HCT116 (cell line): ENCODE measurements around the gene GGT5. TPM values are rescaled to one million over a fixed set of nuclear protein-coding genes. Genes with fewer than 3 reads are reported as not detected.

ENCODE experiments used
- ATAC-seq: fragments of 200-7000 bp; cut with Tn5 transposase; 2 replicates; pipeline ENCODE4 v1.9.1; 2020; ENCODE audit warnings: mild to moderate bottlenecking, moderate library complexity
- BruUV-seq: library from RNA; stranded (reverse); fragments of 400-500 nt; replicated peaks from 2 replicates; lab custom pipeline; 2021; lab: Mats Ljungman, UMichigan
- CTCF ChIA-PET: fragments of 300-600 bp; sonication (Branson Sonifier 250); formaldehyde crosslinking; loops from one replicate; lab custom pipeline; 2021; ENCODE audit warnings: antibody characterized with exemption; lab: Charles Lee
- POLR2A ChIA-PET: fragments of 300-600, 350-600 bp; sonication (Branson Sonifier 250); formaldehyde crosslinking; loops from one replicate; lab custom pipeline; 2021; ENCODE audit warnings: antibody characterized with exemption; lab: Charles Lee
- RAD21 ChIA-PET, 2 experiments: fragments of 300-600 bp; sonication (Branson Sonifier 250); formaldehyde crosslinking; loops; one replicate each; lab custom pipeline; 2023; ENCODE audit warnings: low total read pairs in 2 of 2; ENCODE audit not compliant: uncharacterized antibody in 2 of 2, unreplicated experiment in 2 of 2, low non-redundant PET in 1 of 2; lab: Charles Lee
- DNase-seq: peaks from one replicate; pipeline ENCODE4 v3.0.0-alpha.2; 2010; ENCODE audit warnings: low read depth, low spot score
- H2AFZ ChIP-seq: fragments of 200-600 bp; shearing (Covaris generic), sonication (generic); 2 replicates; pipeline ENCODE4 v1.6.1; 2017; ENCODE audit warnings: low read depth, mixed run types, mixed read lengths, antibody characterized with exemption, low read length; ENCODE audit not compliant: poor library complexity, severe bottlenecking
- H3K27ac ChIP-seq: 2 replicates; pipeline ENCODE4 v1.5.1; 2012; ENCODE audit warnings: low read depth, low read length
- H3K27me3 ChIP-seq: fragments of 200-600 bp; sonication (generic); 2 replicates; pipeline ENCODE4 v1.6.1; 2016; ENCODE audit warnings: mixed run types, low read length, mixed read lengths; ENCODE audit not compliant: insufficient read depth
- H3K36me3 ChIP-seq, 2 experiments: fragments of 200-500 bp in 1 of 2; fragments of 200-600 bp in 1 of 2; sonication (Bioruptor generic) in 1 of 2; sonication (generic) in 1 of 2; 2 replicates each; pipeline versions ENCODE4 v1.5.1 to v1.6.1; 2014 to 2016; ENCODE audit warnings: low read length in 2 of 2, inconsistent platforms in 1 of 2, mixed read lengths in 1 of 2, mixed run types in 1 of 2; ENCODE audit not compliant: insufficient read depth in 2 of 2, control insufficient read depth in 1 of 2
- H3K4me1 ChIP-seq, 2 experiments: fragments of 200-600 bp in 1 of 2; sonication (generic) in 1 of 2; 2 replicates each; pipeline versions ENCODE4 v1.5.1 to v1.6.1; 2012 to 2017; ENCODE audit warnings: low read length in 2 of 2, inconsistent platforms in 1 of 2, mild to moderate bottlenecking in 1 of 2, mixed read lengths in 1 of 2, mixed run types in 1 of 2, moderate library complexity in 1 of 2; ENCODE audit not compliant: insufficient read depth in 2 of 2, control insufficient read depth in 1 of 2
- H3K4me2 ChIP-seq: fragments of 200-600 bp; sonication (generic); 2 replicates; pipeline ENCODE4 v1.6.1; 2017; ENCODE audit warnings: mixed run types, low read length, mixed read lengths
- H3K4me3 ChIP-seq, 2 experiments: fragments of 200-600 bp in 1 of 2; sonication (generic) in 1 of 2; replicated peaks in 1 of 2; 2 replicates each; pipeline ENCODE4 v1.5.1; 2011 to 2016; ENCODE audit warnings: low read length in 2 of 2, control low read depth in 1 of 2, low read depth in 1 of 2, mild to moderate bottlenecking in 1 of 2, mixed read lengths in 1 of 2, mixed run types in 1 of 2
- H3K79me2 ChIP-seq: fragments of 200-600 bp; sonication (generic); 2 replicates; pipeline ENCODE4 v1.6.1; 2017; ENCODE audit warnings: mild to moderate bottlenecking, mixed run types, low read length, moderate library complexity, mixed read lengths; ENCODE audit not compliant: insufficient read depth
- H3K9ac ChIP-seq: fragments of 200-600 bp; sonication (generic); 2 replicates; pipeline ENCODE4 v1.6.1; 2016; ENCODE audit warnings: low read length, mixed read lengths
- H3K9me2 ChIP-seq: fragments of 200-600 bp; sonication (generic), shearing (Covaris generic); 2 replicates; pipeline ENCODE4 v1.6.1; 2017; ENCODE audit warnings: mixed run types, mild to moderate bottlenecking, moderate library complexity; ENCODE audit not compliant: insufficient read depth
- H3K9me3 ChIP-seq, 2 experiments: fragments of 200-500 bp in 1 of 2; fragments of 200-600 bp in 1 of 2; sonication (Bioruptor generic) in 1 of 2; sonication (generic) in 1 of 2; 2 replicates each; pipeline ENCODE4 v1.6.1; 2014 to 2017; ENCODE audit warnings: low read length in 2 of 2, mixed read lengths in 2 of 2, inconsistent platforms in 1 of 2, low read depth in 1 of 2, mild to moderate bottlenecking in 1 of 2, mixed run types in 1 of 2, moderate library complexity in 1 of 2; ENCODE audit not compliant: control insufficient read depth in 1 of 2, insufficient read depth in 1 of 2
- H4K20me1 ChIP-seq: fragments of 200-600 bp; sonication (generic), shearing (Covaris generic); 2 replicates; pipeline ENCODE4 v1.6.1; 2017; ENCODE audit warnings: mixed run types, mild to moderate bottlenecking, moderate library complexity; ENCODE audit not compliant: insufficient read depth
- CEBPB ChIP-seq: IDR thresholded peaks from 2 replicates; pipeline ENCODE4 v1.6.1; 2012; ENCODE audit warnings: low read depth
- CTCF ChIP-seq, 3 experiments: fragments of 200-600 bp in 1 of 3; sonication (generic) in 1 of 3; IDR thresholded peaks in 2 of 3; conservative IDR thresholded peaks in 1 of 3; 2 replicates each; pipeline ENCODE4 v1.5.1; 2012 to 2017; ENCODE audit warnings: low read depth in 2 of 3, low read length in 2 of 3, antibody characterized with exemption in 1 of 3, borderline replicate concordance in 1 of 3, control low read depth in 1 of 3, mild to moderate bottlenecking in 1 of 3, mixed read lengths in 1 of 3, mixed run types in 1 of 3, moderate library complexity in 1 of 3; ENCODE audit not compliant: insufficient read depth in 1 of 3
- POLR2AphosphoS5 ChIP-seq: IDR thresholded peaks from 2 replicates; pipeline ENCODE4 v1.6.1; 2011; ENCODE audit warnings: mild to moderate bottlenecking, low read depth, low read length, moderate library complexity
- ZBTB33 ChIP-seq: IDR thresholded peaks from 2 replicates; pipeline ENCODE4 v1.6.1; 2011; ENCODE audit warnings: mild to moderate bottlenecking, low read length, moderate library complexity; ENCODE audit not compliant: insufficient replicate concordance; ENCODE audit errors: extremely low read depth
- ZNF274 ChIP-seq: fragments of 200-500 bp; sonication (Bioruptor generic); IDR thresholded peaks from 2 replicates; pipeline ENCODE4 v1.6.1; 2014; ENCODE audit warnings: mild to moderate bottlenecking, low read depth, low read length, inconsistent platforms
- intact Hi-C: fragments of 100-400 bp; cut with micrococcal nuclease; formaldehyde crosslinking; loops from 2 replicates; pipeline ENCODE4 v1.10.0; 2022
- total RNA-seq: library from RNA; stranded (reverse); gene quantifications from one replicate; pipeline ENCODE4 v1.2.1, GENCODE V29; 2021; ENCODE audit not compliant: unreplicated experiment

The GGT5 gene
- total RNA-seq, 1 experiment from 2014 or later, result 0.57 TPM

GRCh38 chr22:24225951-24226350 is 18.9 kb downstream of the GGT5 start:
- Histone ChIP-seq H4K20me1 (no peaks in the 10 kb centered on the region), H2AFZ (no peak overlapping the region), H3K9ac (no peak overlapping the region), H3K4me2 (no peak overlapping the region), H3K9me2 (no peaks in the 10 kb centered on the region), H3K4me1 (peaks cover 4 to 10% of the 10 kb centered on the region in 2 experiments; a peak in 3 of 4 replicates), H3K36me3 (no peaks in the 10 kb centered on the region), H3K27me3 (no peaks in the 10 kb centered on the region), H3K4me3 (no peak overlapping the region), H3K27ac (no peak overlapping the region), H3K79me2 (no peaks in the 10 kb centered on the region), H3K9me3 (no peaks in the 10 kb centered on the region; a peak in 2 of 4 replicates)
- no peak for TF ChIP-seq CTCF (IDR thresholded peaks at IDR 0.05 in 2 of 3, conservative IDR thresholded peaks at IDR 0.05 in 1 of 3; ENCODE audit: borderline replicate concordance in 1 of 3, insufficient read depth in 1 of 3, low read depth in 2 of 3, low read length in 2 of 3)
- TF ChIP-seq ZBTB33, result no peak
- no peak for TF ChIP-seq ZNF274
- TF ChIP-seq CEBPB, result no peak
- no peak for TF ChIP-seq POLR2AphosphoS5
- BruUV-seq, result no TSS peak
- ChIA-PET RAD21 (no interaction called here), CTCF (no interaction called here), POLR2A (interaction anchor here (1.1 kb wide), 1 partner anchor 18 kb away, joined by 3 read pairs; no protein-coding TSS in a partner anchor)
- DNase-seq (no peak), ATAC-seq (no peak)
- intact Hi-C loops, result no loop called here
